Nephron (organoid): ENCODE measurements around the gene LCP1.

Experiments
- H3K27ac Mint-ChIP-seq, 3 experiments: 2 replicates each; pipeline ENCODE4 v1.8.0; 2020; ENCODE audit warnings: mixed read lengths in 3 of 3, mild to moderate bottlenecking in 2 of 3, moderate library complexity in 1 of 3
- H3K27me3 Mint-ChIP-seq: 2 replicates; pipeline ENCODE4 v1.8.0; 2021; ENCODE audit warnings: low read depth, mild to moderate bottlenecking, moderate library complexity, mixed read lengths
- H3K36me3 Mint-ChIP-seq: 2 replicates; pipeline ENCODE4 v1.8.0; 2020; ENCODE audit warnings: low read depth, mixed read lengths
- H3K4me1 Mint-ChIP-seq: 2 replicates; pipeline ENCODE4 v1.8.0; 2020; ENCODE audit warnings: mixed read lengths
- H3K4me3 Mint-ChIP-seq, 3 experiments: 2 replicates each; pipeline ENCODE4 v1.8.0; 2020; ENCODE audit warnings: mild to moderate bottlenecking in 3 of 3, mixed read lengths in 3 of 3, moderate library complexity in 2 of 3
- H3K9me3 Mint-ChIP-seq: 2 replicates; pipeline ENCODE4 v1.8.0; 2020; ENCODE audit warnings: mixed read lengths
- TF ChIP-seq, protein P1 (sequence below), 3 experiments: fragments of 200-600 bp; sonication (generic); IDR thresholded peaks; one replicate each; pipeline ENCODE4 v1.5.0; 2021; ENCODE audit warnings: antibody characterized with exemption in 3 of 3; ENCODE audit not compliant: unreplicated experiment in 3 of 3

Gene LCP1

DNA sequence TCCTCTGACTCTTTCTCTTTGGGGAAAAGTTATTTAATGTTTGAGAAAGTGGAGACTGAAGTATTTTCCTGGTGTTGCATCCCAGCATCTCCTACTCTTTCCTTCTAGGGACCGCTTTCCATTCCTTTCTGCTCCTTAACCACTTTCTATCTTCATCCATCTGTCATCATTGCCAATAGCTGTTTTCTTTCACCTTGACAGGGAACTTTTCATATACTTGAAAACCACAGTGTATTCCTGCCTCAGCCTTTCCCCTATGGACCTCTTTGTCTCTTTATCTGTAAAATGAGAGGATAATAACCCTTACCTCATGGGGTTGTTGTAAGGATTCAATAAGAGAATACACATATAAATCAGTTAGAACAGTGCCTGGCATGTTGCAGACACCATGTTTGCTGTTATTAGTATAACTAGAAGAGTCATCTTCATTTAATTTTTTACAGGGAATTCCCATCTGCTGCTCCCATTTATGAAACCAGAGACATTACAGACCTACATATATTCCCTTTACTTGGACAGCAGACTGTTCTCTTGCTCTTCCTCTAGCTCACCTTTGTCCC, 31.8 kb downstream of the LCP1 start:
- H3K9me3 Mint-ChIP-seq: peaks cover 2% of the 10 kb centered on the region
- TF ChIP-seq, protein P1, sequence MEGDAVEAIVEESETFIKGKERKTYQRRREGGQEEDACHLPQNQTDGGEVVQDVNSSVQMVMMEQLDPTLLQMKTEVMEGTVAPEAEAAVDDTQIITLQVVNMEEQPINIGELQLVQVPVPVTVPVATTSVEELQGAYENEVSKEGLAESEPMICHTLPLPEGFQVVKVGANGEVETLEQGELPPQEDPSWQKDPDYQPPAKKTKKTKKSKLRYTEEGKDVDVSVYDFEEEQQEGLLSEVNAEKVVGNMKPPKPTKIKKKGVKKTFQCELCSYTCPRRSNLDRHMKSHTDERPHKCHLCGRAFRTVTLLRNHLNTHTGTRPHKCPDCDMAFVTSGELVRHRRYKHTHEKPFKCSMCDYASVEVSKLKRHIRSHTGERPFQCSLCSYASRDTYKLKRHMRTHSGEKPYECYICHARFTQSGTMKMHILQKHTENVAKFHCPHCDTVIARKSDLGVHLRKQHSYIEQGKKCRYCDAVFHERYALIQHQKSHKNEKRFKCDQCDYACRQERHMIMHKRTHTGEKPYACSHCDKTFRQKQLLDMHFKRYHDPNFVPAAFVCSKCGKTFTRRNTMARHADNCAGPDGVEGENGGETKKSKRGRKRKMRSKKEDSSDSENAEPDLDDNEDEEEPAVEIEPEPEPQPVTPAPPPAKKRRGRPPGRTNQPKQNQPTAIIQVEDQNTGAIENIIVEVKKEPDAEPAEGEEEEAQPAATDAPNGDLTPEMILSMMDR (IDR thresholded peaks at IDR 0.05; ENCODE audit: unreplicated experiment in 3 of 3): no peak
- no peak overlapping the region for H3K27ac Mint-ChIP-seq
- peaks cover 7% of the 10 kb centered on the region for H3K27me3 Mint-ChIP-seq
- peaks cover 23% of the 10 kb centered on the region for H3K4me1 Mint-ChIP-seq
- H3K4me3 Mint-ChIP-seq: no peak overlapping the region
- no peaks in the 10 kb centered on the region for H3K36me3 Mint-ChIP-seq

GRCh38 chr13:46149272-46150133, 32.5 kb downstream of the LCP1 start:
- no peak overlapping the region for H3K4me3 Mint-ChIP-seq
- H3K9me3 Mint-ChIP-seq: peaks cover 3% of the 10 kb centered on the region
- H3K36me3 Mint-ChIP-seq: no peaks in the 10 kb centered on the region
- TF ChIP-seq, protein P1 (IDR thresholded peaks at IDR 0.05; ENCODE audit: unreplicated experiment in 3 of 3): no peak
- H3K27ac Mint-ChIP-seq: peak overlapping the region in 2 of 3 experiments; percentile 0 to 2
- H3K4me1 Mint-ChIP-seq: peaks cover 25% of the 10 kb centered on the region
- H3K27me3 Mint-ChIP-seq: peaks cover 7% of the 10 kb centered on the region

GRCh38 chr13:46146898-46147297, 35.1 kb downstream of the LCP1 start:
- Mint-ChIP-seq H3K4me1 (peaks cover 20% of the 10 kb centered on the region), H3K27me3 (peaks cover 7% of the 10 kb centered on the region), H3K9me3 (peaks cover 3% of the 10 kb centered on the region), H3K4me3 (no peak overlapping the region), H3K27ac (peak overlapping the region in 2 of 3 experiments; percentile 61 to 77), H3K36me3 (no peaks in the 10 kb centered on the region)
- TF ChIP-seq, protein P1 (IDR thresholded peaks at IDR 0.05; ENCODE audit: unreplicated experiment in 3 of 3): peak; percentile 33 to 50 (median 46)

DNA sequence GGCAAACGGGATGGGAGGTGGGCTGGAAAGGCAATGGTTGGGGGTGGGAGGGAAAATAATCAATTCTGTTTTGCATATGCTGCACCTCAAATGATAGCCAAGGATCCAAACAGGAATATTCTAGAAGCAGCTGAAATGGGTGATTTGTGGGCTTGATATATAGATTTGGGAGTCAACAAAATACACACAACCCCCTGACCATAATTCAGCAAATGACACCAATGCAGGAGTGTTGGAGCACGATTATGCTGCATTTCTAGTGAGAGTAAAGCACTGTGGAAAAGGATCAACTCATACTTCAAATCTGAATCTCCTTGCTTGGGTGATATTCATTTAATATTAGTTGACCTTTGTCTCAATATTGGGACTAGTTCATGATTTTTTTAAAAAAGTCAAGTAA, 36.0 kb downstream of the LCP1 start:
- Mint-ChIP-seq H3K9me3 (peaks cover 3% of the 10 kb centered on the region), H3K27me3 (peaks cover 7% of the 10 kb centered on the region), H3K36me3 (no peaks in the 10 kb centered on the region), H3K27ac (no peak overlapping the region), H3K4me1 (peaks cover 20% of the 10 kb centered on the region), H3K4me3 (no peak overlapping the region)
- TF ChIP-seq, protein P1 (IDR thresholded peaks at IDR 0.05; ENCODE audit: unreplicated experiment in 3 of 3): no peak

DNA sequence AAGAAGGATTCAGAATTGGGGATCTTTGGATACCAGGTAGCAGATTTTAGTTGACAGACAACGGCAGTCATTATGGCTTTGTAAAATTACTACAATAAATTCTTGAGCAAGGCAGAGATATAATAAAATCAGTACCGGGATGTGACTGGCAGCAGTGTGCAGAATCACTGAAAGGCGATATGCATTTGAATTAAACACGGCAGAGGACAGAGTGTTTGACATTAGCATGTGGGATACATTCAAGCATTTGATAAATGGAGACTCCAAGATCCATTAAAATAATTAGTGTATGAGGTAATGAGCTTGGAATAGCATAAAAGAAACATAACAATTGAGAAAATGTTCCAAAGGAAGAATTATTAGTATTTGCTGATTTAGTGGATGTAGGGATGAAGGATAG, 36.8 kb downstream of the LCP1 start:
- TF ChIP-seq, protein P1 (IDR thresholded peaks at IDR 0.05; ENCODE audit: unreplicated experiment in 3 of 3): no peak
- H3K27ac Mint-ChIP-seq: peak overlapping the region in 2 of 3 experiments; percentile 56 to 57
- H3K27me3 Mint-ChIP-seq: peaks cover 7% of the 10 kb centered on the region
- no peak overlapping the region for H3K4me3 Mint-ChIP-seq
- H3K4me1 Mint-ChIP-seq: peaks cover 18% of the 10 kb centered on the region
- H3K9me3 Mint-ChIP-seq: peaks cover 3% of the 10 kb centered on the region
- H3K36me3 Mint-ChIP-seq: no peaks in the 10 kb centered on the region
